Lower leg skin (tissue), 3 donors: ENCODE measurements around the gene EXOSC10.

Source experiments
- POLR2A ChIP-seq, 2 donors: fragments of 450-650 bp; IDR thresholded peaks; one replicate each; pipeline ENCODE4 v1.6.1; 2016 to 2017; ENCODE audit warnings: antibody characterized with exemption in 2 of 2, mild to moderate bottlenecking in 1 of 2, moderate library complexity in 1 of 2
- TF ChIP-seq, protein P1 (sequence below), 3 donors: fragments of 450-650 bp; IDR thresholded peaks; one replicate each; pipeline ENCODE4 v1.5.1; 2016; ENCODE audit warnings: antibody characterized with exemption in 3 of 3, mild to moderate bottlenecking in 3 of 3, moderate library complexity in 2 of 3

DNA sequence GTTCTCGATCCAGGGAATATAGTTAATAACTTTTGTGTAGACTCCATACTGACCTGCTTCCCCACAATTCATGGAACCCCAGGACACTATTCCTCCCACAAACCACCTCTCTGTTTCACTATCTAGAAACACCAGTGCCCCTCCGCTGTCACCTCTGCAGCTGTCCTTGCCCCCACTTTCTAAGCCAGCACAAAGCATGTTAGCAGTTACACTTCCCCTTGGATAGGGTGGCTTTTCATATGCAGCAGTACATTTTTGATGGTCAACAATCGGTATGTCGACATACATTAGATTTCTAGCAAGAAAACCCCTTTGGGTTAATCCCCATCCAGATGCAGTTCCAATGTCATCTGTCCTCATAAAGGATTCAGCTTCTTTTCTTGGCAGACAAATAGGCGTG, 72.8 kb downstream of the EXOSC10 start:
- no peak for TF ChIP-seq POLR2A (IDR thresholded peaks at IDR 0.05)
- TF ChIP-seq, protein P1, sequence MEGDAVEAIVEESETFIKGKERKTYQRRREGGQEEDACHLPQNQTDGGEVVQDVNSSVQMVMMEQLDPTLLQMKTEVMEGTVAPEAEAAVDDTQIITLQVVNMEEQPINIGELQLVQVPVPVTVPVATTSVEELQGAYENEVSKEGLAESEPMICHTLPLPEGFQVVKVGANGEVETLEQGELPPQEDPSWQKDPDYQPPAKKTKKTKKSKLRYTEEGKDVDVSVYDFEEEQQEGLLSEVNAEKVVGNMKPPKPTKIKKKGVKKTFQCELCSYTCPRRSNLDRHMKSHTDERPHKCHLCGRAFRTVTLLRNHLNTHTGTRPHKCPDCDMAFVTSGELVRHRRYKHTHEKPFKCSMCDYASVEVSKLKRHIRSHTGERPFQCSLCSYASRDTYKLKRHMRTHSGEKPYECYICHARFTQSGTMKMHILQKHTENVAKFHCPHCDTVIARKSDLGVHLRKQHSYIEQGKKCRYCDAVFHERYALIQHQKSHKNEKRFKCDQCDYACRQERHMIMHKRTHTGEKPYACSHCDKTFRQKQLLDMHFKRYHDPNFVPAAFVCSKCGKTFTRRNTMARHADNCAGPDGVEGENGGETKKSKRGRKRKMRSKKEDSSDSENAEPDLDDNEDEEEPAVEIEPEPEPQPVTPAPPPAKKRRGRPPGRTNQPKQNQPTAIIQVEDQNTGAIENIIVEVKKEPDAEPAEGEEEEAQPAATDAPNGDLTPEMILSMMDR (IDR thresholded peaks at IDR 0.05), result no peak
